ENCODE data around the gene PGAP3.

Gene PGAP3

DNA sequence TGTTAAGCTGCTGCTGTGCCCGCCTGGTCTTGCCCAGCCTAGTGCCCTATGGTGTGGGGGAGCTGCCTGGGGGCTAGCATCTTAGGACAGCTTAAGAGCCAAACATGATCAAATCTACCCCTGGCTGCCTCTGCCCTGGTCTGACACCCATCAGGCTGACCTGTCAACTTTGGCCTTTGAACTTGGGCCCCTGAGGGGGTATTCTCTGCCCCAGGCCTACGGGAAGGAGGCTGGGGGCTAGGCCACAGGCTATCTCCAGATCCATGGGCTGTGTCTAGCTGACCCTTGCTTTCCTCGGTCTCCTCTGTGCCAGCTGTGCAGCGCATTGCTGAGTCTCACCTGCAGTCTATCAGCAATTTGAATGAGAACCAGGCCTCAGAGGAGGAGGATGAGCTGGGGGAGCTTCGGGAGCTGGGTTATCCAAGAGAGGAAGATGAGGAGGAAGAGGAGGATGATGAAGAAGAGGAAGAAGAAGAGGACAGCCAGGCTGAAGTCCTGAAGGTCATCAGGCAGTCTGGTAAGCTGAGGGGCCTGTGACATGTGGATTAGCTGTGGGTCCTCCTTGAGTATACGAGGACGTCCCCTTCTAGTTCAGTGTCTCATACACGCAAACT lies 54.2 kb downstream of the PGAP3 start:
- DNase-seq: no peak

DNA sequence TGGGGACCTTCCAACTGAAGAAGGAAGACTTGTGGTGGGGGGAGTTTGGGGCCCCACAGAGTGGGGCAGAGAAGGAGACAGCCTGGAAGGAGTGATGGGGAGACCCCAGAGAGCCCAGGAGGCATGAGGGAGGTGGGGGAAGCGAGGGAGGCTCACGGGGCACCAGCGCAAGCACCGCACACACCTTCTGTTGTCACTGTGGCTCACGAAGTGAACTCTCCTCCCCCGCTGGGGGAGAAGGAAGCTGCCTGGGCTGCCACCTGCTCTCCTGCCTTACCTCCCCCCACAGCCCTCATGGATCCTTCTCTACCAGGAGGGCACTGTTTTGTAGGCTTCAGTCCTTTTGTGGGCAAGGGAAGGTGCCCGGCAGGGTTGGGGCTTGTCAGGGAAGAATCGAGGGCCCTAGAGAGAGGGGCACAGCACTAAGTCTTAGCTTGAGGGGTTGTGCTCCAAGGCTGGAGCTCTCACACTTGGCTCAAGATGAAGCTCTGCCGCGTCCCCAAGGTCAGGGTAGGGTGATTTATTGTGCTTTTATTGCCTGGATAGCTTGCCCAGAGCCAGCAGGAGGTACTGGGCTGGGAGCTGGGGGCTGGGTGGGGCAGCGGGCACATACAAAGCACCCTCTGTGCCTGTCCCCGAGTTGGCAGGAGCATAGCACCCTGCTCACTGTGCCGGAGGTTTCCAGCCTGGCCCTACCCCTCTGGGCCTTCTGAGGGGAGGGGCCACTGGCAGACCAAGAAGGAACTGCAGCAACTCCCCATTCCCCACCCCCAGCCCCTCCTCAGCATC lies 55.5 kb downstream of the PGAP3 start:
- peak; percentile 41 for DNase-seq

DNA sequence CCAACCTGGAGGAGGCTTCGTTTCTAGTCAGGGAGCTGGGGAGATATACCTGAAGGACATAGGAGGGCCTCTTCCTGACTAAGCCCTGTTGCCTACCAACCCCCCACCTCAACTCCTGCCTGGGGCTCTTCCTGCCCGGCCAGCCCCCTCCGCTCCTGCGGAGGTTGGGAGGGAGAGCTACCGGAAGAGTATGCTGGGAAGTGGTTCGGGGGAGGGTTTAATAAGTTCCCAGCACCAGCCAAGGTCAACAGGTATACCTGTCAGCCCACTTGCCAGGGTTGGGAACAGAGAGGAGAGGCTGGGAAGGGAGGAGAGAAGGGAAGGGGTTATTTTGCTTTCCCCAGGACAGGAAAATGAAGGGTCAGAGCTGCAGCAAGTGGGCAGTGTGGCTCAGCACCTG lies 56.5 kb downstream of the PGAP3 start:
- peak; percentile 88 for DNase-seq

- no peak for DNase-seq
These were observed 58.0 kb downstream of the PGAP3 start for GRCh38 chr17:39629898-39630297.

GRCh38 chr17:39629494-39629880 lies 58.4 kb downstream of the PGAP3 start:
- DNase-seq: no peak

- peak; percentile 86 for DNase-seq
These were observed 59.0 kb downstream of the PGAP3 start for GRCh38 chr17:39628655-39629493.

DNA sequence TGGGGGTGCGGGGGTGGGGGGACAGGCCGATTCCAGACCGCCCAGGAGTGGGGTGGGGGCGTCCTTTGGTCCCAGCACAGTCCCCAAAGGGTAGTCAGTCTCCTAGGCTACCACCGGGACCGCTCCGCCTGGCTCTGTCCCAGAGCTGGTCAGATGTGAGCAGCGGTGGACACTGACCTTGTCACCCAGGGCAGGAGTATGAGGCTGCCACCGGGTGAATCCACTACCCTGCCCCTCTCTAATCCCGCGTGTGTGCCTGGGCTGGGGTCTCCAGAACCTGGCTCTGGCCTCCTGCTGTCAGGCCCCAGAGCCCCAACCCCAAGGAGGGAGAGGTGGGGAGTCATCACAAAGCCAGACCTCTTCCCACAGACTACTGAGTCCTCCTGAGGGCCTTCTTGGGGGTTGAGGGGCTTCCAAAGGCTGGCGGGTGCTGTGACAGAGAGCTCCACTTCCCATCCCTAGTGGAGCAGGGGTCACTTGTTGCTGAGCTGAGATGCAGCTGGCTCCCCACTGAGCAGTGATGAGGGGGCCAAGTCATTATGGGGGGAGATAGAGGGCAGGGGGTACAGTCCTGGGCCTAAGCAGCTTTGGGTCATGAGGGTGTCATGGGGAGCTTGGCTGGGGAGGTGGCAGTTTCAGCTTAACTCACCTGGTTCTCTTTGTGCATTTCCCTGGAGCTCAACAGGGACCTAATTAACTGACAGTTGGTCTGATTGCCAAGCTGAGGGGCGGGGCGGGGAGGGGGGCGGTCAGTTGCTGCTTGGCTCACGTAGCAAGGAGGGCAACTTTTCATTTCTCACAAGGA lies 59.9 kb downstream of the PGAP3 start:
- no peak for DNase-seq

GRCh38 chr17:39627047-39627711 lies 60.7 kb downstream of the PGAP3 start:
- no peak for DNase-seq

- no peak for DNase-seq
These were observed 61.4 kb downstream of the PGAP3 start, which contains the start of gene PPP1R1B for GRCh38 chr17:39626171-39627046. TSS of gene PPP1R1B (plus strand) at chr17:39626952. CDS start at chr17:39627393, 441 bp downstream.

GRCh38 chr17:39625198-39625785 lies 62.6 kb downstream of the PGAP3 start:
- DNase-seq: no peak

GRCh38 chr17:39624313-39624712 lies 63.5 kb downstream of the PGAP3 start:
- no peak for DNase-seq

GRCh38 chr17:39623356-39623950 lies 64.4 kb downstream of the PGAP3 start:
- DNase-seq: peak; percentile 48

DNA sequence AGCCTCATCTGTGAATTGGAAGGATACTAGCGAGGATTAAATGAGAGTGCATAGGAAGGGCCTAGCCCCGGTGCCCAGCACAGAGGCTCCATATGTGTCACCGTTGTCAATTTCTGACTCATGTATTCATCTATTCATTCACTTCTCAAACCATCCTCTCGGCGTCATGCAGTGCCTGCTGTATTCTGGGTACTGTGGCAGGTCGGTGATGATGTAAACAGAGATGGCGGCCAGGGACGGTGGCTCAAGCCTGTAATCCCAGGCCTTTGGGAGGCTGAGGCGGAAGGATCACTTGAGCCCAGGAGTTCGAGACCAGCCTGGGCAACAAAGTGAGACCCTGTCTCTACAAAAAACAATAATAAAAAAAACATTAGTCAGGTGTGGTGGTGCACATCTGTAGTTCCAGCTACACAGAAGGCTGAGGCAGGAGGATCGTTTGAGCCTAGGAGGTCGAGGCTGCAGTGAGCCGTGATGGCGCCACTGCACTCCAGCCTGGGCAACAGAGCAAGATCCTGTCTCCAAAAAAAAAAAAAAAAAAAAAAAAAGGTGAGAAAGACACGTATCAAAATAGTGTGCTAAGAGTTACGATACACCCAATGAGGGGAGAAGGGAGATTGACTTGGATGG lies 65.4 kb downstream of the PGAP3 start:
- DNase-seq: no peak

- no peak for DNase-seq
These were observed 66.1 kb downstream of the PGAP3 start for GRCh38 chr17:39621523-39622379.

Measured in NCI-H510A (cell line).